Smooth muscle cell of the brain vasculature (primary cell): ENCODE data around the gene ARRDC2.
"Not testable (repeated sequence)": the region's sequence is repeated elsewhere in the genome, so short reads cannot be mapped to it uniquely, and the experiment has no call there.

Source experiments
- DNase-seq: peaks from one replicate; pipeline ENCODE4 v3.0.0-alpha.2; 2012; ENCODE audit warnings: low read depth, low spot score

Gene ARRDC2

GRCh38 chr19:17989425-17990094 is 18.4 kb upstream of the ARRDC2 start:
- no peak for DNase-seq

- DNase-seq = no peak
Observed at GRCh38 chr19:17993076-17993813, 14.7 kb upstream of the ARRDC2 start.

GRCh38 chr19:17996826-17997316 is 11.1 kb upstream of the ARRDC2 start:
- no peak for DNase-seq

- no peak for DNase-seq
Observed at GRCh38 chr19:17997969-17998826, 9.8 kb upstream of the ARRDC2 start.

DNA sequence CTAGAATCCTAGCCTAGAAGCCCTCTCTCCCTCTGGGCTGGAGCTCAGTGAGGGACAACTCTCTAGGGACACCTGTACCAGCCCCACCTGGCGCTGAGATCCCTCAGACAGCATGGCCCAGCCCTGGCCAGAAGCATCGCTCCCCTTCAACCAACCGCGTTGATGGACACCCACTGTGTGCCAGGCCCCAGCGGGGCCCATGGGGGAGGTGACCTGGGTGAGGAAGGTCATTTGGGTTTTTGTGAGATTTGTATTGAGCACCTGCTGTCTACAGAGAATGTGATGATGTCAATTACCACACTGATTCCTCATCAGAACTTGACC is 9.2 kb upstream of the ARRDC2 start:
- no peak for DNase-seq

DNA sequence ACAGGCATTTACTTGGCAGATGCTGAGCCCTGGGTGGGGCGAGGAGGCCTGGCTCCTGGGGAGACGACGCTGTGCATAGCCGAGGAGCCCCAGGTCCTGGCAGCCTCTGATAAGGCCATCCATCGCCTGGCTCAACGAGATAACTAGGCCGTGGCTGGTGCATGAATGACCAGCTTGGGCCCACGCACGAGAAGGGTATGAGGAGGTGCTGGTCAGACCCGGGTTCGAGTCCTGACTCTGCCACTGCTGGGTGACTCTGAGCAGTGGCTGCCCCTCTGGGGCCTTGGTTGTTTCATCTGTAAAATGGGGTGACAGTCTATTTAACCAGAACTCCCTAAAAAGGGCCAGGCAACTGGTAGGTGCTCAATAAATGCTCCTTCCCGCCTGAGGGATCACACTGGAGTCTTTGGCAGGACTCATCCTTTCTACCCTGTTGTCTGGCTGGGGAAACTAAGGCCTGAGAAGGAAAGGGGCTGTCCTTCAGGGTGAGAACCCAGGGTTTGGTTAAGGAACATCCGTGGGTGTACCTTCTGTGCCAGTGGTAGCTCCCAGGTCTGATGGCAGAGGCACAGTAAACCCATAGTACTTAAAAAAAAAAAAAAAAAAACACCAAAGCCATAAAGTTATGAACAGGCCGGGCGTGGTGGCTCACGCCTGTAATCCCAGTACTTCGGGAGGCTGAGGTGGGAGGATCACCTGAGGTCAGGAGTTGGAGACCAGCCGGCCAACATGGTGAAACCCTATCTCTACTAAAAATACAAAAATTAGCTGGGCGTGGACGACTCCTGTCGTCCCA is 8.1 kb upstream of the ARRDC2 start:
- no peak for DNase-seq

- DNase-seq = no peak
Observed at GRCh38 chr19:18000480-18000914, 7.5 kb upstream of the ARRDC2 start.

DNA sequence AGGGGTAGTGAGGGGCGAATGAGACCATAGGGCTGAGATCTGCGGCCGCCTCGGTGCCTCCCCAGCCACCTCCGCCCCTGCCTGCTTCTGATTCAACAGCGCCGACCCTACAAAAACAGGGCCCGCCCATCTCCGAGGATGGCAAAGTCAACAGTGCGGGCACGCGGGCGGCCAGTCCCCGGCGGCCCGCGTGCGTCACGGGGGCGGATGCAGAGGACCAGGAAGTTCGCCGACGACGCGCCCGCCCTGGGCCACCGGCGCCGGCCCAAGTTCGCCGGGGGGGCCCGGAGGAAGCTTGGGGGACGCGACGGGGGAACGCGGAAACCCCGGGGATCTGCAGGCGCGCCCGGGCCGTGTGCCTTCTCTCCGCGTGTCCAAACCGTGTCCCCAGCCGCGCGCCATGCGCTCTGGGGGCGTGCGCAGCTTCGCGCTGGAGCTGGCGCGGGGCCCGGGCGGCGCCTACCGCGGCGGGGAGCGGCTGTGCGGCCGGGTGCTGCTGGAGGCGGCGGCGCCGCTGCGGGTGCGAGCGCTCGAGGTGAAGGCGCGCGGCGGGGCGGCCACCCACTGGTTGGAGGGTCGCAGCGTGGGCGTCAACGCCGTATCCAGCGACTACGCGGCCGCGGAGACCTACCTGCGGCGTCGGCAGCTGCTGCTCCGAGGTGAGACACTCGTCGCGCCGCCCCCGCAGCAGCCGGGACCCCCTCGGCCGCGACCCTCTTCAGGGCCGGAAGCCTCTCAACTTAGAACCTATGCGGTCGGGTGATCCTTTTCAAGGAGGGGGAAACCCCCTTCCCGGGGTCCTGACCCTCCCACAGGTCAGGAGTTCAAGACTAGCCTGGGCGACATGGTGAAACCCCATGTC is 6.8 kb upstream of the ARRDC2 start:
- DNase-seq = no peak

DNA sequence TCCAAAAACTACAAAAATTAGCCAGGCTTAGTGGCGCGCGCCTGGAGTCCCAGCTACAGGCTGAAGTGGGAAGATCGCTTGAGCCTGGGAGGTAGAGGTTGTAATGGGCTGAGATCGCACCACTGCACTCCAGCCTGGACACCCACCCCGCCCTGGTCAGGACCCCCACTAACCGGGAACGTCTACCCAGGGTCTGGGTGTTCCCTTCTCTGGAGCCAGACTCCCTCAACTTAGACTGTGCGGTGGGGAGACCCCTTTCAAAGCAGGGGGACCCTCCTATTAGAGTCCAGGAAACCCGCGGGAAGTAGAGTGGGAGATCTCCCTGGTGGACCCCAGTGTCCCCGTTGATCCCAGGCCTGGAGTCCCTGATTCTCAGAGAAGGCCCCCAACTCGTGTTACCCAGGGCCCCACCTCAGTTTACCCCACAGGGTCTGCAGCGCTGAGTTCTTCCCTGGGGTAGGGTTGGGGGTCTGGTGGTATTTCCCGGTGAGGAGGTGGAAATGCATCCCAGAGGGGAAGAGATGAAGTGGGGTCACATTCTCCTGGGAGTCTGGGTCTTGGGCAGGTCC is 6.1 kb upstream of the ARRDC2 start:
- DNase-seq = no peak

- DNase-seq = no peak
Observed at GRCh38 chr19:18002347-18002850, 5.6 kb upstream of the ARRDC2 start.

DNA sequence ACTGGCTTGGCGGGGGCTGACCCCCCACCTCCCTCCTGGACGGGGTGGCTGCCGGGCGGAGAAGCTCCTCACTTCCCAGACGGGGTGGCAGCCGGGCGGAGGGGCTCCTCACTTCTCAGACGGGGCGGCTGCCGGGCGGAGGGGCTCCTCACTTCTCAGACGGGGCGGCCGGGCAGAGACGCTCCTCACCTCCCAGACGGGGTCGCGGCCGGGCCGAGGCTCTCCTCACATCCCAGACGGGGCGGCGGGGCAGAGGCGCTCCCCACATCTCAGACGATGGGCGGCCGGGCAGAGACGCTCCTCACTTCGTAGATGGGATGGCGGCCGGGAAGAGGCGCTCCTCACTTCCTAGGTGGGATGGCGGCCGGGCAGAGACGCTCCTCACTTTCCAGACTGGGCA is 2.2 kb upstream of the ARRDC2 start:
- DNase-seq = not testable (repeated sequence)

DNA sequence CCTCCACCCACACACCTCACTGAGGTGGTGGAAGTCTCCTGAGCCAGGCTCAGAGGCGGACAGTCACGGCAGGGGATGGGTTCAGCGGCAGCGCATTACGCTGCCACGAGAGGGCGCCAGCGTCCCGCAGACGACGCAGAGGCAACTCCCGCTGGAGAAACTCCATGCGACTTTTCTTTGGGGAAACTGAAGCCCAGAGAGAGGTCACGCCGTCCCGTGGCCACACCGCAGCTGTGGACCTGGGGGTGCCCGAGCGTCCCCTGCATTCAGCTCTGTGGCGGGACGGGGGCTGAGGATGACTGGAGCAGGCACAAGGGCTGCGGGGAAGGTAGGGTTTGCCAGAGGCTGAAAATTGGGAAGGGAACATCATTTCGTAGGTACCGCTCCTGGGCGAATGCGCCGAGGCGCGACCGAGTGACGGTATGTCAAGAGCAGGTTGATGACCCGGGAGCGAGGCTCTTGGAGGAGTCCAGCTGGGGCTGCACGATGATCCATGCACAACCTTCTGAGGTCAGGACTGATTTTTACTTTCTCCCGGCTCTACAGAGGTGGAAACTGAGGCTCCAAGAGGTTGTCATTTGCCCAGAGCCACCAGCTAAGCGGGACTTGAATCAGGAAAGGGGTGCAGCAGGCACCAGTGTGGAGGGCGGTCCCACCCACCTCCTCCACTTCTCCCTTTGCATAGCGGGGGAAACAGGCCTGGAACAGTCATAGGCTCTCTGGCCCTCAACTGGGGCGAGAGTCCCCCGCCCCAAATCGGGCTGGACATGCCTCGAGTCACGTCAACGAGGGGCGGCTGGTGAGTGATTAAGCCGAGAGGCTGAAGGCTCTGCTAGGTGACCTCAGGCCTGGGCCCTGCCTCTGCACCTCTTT is 690 bp upstream of the ARRDC2 start:
- no peak for DNase-seq

DNA sequence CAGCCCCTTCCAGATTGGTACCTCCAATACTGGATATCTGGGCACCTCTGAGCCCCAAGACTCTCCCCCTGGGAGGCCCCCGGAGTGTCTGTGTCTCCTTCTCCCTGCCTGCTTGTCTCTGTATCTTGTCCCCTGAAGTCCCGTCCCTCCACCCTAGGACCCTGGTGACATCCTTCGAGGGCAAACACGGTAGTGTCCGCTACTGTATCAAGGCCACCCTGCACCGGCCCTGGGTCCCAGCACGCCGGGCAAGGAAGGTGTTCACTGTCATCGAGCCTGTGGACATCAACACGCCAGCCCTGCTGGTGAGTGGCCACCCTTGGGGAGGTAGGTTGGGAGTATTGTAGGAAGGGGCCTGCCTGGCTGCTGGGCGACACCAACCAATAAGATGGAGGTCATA is 844 bp downstream of the ARRDC2 start:
- DNase-seq = no peak

DNA sequence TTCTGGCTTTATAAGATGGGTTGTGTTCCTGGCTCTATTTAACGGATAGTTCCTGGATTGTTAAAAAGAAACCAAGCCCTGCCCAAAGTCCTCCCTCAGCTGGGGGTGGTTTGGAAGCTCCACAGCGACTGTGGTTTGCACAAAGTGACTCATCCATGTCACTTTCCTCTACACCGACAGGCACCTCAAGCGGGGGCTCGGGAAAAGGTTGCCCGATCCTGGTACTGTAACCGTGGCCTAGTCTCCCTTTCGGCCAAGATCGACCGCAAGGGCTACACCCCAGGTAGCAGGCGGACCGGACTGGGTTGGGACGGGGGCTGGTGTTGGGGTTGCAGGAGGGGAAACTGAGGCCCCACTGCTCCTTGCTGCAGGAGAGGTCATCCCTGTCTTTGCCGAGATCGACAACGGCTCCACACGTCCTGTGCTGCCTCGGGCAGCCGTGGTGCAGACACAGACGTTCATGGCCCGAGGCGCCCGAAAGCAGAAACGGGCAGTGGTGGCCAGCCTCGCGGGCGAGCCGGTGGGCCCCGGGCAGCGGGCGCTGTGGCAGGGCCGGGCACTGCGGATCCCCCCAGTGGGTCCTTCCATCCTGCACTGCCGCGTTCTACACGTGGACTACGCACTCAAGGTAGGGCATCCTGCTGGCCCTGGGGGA is 1.6 kb downstream of the ARRDC2 start:
- no peak for DNase-seq

- no peak for DNase-seq
Observed at GRCh38 chr19:18010149-18010548, 2.2 kb downstream of the ARRDC2 start.

DNA sequence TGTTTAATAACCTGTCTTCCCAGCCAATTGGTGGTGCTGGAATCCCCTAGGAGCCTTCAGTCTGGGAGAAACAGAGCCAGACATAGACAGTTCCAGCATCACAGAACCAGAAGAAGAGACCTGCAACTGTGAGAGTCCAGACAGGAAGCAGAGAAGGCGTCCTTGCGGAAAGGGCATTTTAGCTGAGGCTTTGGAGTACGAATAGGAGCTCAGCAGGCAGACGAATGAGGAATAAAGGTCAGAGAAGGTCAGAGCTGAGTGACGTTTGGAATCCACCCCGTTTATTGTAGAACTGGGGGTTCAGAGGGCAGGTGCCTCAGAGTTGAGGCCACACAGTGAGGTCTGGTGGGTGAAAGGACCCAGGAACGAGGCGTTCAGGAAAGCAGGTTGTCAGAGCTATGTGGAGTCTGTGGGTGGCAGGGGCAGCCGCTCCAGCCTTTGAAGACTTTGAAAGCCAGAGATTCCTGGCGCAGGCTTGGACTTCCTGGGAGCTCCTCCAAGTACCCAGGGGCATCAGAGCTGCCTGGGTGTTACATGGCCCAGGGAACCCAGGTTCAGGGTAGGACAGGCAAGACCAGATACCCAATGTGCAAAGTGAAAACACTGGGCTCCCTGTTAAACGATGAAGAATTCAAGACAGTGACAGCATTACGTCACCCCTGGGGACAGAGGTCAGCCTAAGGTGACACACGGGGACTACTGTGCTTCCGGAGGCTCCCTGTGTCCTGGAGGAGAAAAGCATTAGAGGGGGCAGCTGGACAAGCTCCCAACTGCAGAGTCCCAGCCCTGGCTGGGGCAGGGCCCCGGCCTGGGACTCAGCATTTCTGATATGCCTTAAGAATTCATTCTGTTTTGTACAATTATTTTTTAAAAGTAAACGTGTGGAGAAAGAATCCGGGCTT is 5.5 kb downstream of the ARRDC2 start:
- no peak for DNase-seq

GRCh38 chr19:18014197-18014596 is 6.2 kb downstream of the ARRDC2 start:
- DNase-seq = no peak
